Measurements from ENCODE around the gene PRSS33. TPM values are rescaled to one million over a fixed set of nuclear protein-coding genes. Genes with fewer than 3 reads are reported as not detected.

Gene PRSS33
- total and polyA plus RNA-seq, 9 of the 15 experiments (the other 6 are each of a cell fraction or from before 2014, with no cell fraction given), result not detected

- no peak for TF ChIP-seq MAFF (IDR thresholded peaks at IDR 0.05; ENCODE audit: low read length)
- peak; percentile 85 for TF ChIP-seq ZNF232 (CRISPR knock-in tag; IDR thresholded peaks at IDR 0.05)
- no peak for TF ChIP-seq ZEB2 (IDR thresholded peaks at IDR 0.05)
- no peak for TF ChIP-seq SIRT6 (IDR thresholded peaks at IDR 0.05; ENCODE audit: low read depth, low read length)
- TF ChIP-seq CHD7 (IDR thresholded peaks at IDR 0.05; ENCODE audit: low read depth, low read length), result no peak
- no peak for TF ChIP-seq NCOA2 (IDR thresholded peaks at IDR 0.05; ENCODE audit: partially characterized antibody in 2 of 2)
- TF ChIP-seq SMC3 (conservative IDR thresholded peaks at IDR 0.05; ENCODE audit: insufficient read depth, low read depth, low read length), result no peak
- TF ChIP-seq SNRNP70 (optimal IDR thresholded peaks at IDR 0.05; ENCODE audit: low read depth, low read length), result no peak
- TF ChIP-seq EP300 (IDR thresholded peaks at IDR 0.05; ENCODE audit: low read length), result no peak
- TF ChIP-seq ID3 (CRISPR knock-in tag; IDR thresholded peaks at IDR 0.05), result no peak
- peak; percentile 39; the same call in 1 of the 2 replicates for TF ChIP-seq ID3 (tag; IDR thresholded peaks at IDR 0.05)
- TF ChIP-seq ZNF324 (CRISPR knock-in tag; IDR thresholded peaks at IDR 0.05), result no peak
- TF ChIP-seq KLF10 (CRISPR knock-in tag; IDR thresholded peaks at IDR 0.05), result no peak
- peak; percentile 85 for TF ChIP-seq ZNF766 (CRISPR knock-in tag; conservative IDR thresholded peaks at IDR 0.05)
- TF ChIP-seq HMGXB4 (CRISPR knock-in tag; IDR thresholded peaks at IDR 0.05), result peak; percentile 62; the same call in 1 of the 2 replicates
- no peak for TF ChIP-seq NCOA1 (IDR thresholded peaks at IDR 0.05; ENCODE audit: low read depth)
- no peak for TF ChIP-seq NCOA6 (IDR thresholded peaks at IDR 0.05)
Observed at GRCh38 chr16:2777231-2777902, 10.0 kb downstream of the PRSS33 start, which contains the start of gene ELOB (continued).

All from K562 (cell line).